ENCODE data around the gene XPC. TPM values are rescaled to one million over a fixed set of nuclear protein-coding genes. Genes with fewer than 3 reads are reported as not detected.

The XPC gene
- polyA plus RNA-seq, 3 donors = 13.4 to 22.0 (median 15.5) TPM

DNA sequence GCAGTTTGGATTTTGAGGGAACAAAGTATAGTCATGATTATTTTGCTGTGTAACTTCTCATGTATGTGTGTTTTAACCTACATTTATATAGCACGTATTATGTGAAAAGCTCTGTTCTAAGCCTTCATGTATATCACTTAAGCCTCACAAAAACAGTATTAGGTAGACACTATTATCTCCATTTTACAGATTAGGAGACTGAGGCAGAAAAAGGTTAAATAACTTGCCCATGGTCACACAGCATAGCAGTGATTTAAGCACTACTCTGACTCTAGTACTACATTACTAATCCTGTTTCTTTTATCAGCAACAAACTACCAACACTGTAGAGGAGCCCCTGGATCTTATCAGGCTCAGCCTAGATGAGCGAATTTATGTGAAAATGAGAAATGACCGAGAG is 2.9 kb upstream of the XPC start:
- Mint-ChIP-seq H3K4me1 (peaks cover 18% of the 10 kb centered on the region), H3K27me3 (ENCODE audit: low read depth in 3 of 3) (peaks cover 0 to 5% (median 0%) of the 10 kb centered on the region in 3 donors)

DNA sequence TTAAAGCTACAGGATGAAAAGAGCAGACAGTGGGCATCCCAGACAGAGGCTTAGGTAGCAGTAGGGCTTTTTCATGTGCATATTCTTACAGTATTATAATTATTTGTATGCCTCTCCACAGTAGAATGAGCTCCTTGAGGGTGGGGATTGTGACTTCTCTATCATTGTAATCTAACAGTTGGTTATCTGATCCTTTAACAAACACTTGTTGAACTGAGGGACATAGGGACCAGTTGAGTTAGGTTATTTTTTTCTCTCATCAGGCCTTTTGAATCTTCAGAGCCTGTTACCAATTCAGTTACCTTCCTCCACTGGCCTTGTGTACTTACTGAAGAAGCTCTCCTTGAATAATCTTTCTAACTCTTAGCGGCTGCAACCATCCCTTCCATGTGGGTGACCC is 1.4 kb upstream of the XPC start:
- Mint-ChIP-seq H3K4me1 (peaks cover 33% of the 10 kb centered on the region), H3K9me3 (peaks cover 0 to 3% (median 0%) of the 10 kb centered on the region in 7 donors), H3K27ac (peak overlapping the region in 1 of 7 donors; percentile 99), H3K36me3 (peaks cover 22 to 30% of the 10 kb centered on the region in 2 donors), H3K4me3 (no peak overlapping the region), H3K27me3 (ENCODE audit: low read depth in 3 of 3) (peaks cover 0 to 5% (median 0%) of the 10 kb centered on the region in 3 donors)
- no CpG with 5 or more reads among the region's 1 CpG for WGBS (ENCODE audit: insufficient coverage)
- peaks cover 33 to 36% of the 10 kb centered on the region in 2 donors for H3K36me3 ChIP-seq (replicated peaks in 1 of 2; ENCODE audit: control insufficient read depth in 1 of 2, insufficient read depth in 2 of 2, low read length in 2 of 2)
- no peak overlapping the region for H2AFZ ChIP-seq (ENCODE audit: insufficient read depth, low read depth, low read length, poor library complexity, severe bottlenecking)
- H3K27me3 ChIP-seq (ENCODE audit: control insufficient read depth in 2 of 2, insufficient read depth in 2 of 2, low read length in 2 of 2) = no peaks in the 10 kb centered on the region
- H3K79me2 ChIP-seq (ENCODE audit: insufficient read depth, low read length) = peaks cover 49% of the 10 kb centered on the region
- DNase-seq = no peak
- H3K4me1 ChIP-seq (ENCODE audit: control insufficient read depth in 1 of 2, insufficient read depth in 2 of 2, low read length in 2 of 2) = peaks cover 14 to 21% of the 10 kb centered on the region in 2 donors
- peak overlapping the region in 1 of 3 experiments; percentile 87 for H3K4me3 ChIP-seq (replicated peaks in 1 of 3; ENCODE audit: low read depth in 2 of 3, low read length in 3 of 3)
- intact Hi-C loops (cut with micrococcal nuclease) = loop anchor here (5.0 kb wide), 3 partner anchors 37 to 768 kb away; partner anchors contain the start of genes CCDC174 (in 1 of the 2) and NR2C2 (in 1 of the 2)
- H4K20me1 ChIP-seq (ENCODE audit: insufficient read depth, low read length) = peaks cover 4% of the 10 kb centered on the region
- H3K9me3 ChIP-seq (replicated peaks in 1 of 2; ENCODE audit: control insufficient read depth in 1 of 2, insufficient read depth in 1 of 2, low read length in 2 of 2) = no peaks in the 10 kb centered on the region
- TF ChIP-seq, protein P1, sequence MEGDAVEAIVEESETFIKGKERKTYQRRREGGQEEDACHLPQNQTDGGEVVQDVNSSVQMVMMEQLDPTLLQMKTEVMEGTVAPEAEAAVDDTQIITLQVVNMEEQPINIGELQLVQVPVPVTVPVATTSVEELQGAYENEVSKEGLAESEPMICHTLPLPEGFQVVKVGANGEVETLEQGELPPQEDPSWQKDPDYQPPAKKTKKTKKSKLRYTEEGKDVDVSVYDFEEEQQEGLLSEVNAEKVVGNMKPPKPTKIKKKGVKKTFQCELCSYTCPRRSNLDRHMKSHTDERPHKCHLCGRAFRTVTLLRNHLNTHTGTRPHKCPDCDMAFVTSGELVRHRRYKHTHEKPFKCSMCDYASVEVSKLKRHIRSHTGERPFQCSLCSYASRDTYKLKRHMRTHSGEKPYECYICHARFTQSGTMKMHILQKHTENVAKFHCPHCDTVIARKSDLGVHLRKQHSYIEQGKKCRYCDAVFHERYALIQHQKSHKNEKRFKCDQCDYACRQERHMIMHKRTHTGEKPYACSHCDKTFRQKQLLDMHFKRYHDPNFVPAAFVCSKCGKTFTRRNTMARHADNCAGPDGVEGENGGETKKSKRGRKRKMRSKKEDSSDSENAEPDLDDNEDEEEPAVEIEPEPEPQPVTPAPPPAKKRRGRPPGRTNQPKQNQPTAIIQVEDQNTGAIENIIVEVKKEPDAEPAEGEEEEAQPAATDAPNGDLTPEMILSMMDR (IDR thresholded peaks at IDR 0.05) = no peak
- H3K27ac ChIP-seq (ENCODE audit: low read depth in 1 of 2, low read length in 2 of 2) = no peak overlapping the region
- H3K4me2 ChIP-seq (replicated peaks; ENCODE audit: extremely low read depth, low read length, poor library complexity, severe bottlenecking) = no peak overlapping the region
- no peak overlapping the region for H3K9ac ChIP-seq (ENCODE audit: insufficient read depth, low read length, poor library complexity, severe bottlenecking)

More for the DNA sequence above, 2.9 kb upstream of the XPC start:
- Mint-ChIP-seq H3K36me3 (peaks cover 29 to 44% of the 10 kb centered on the region in 2 donors), H3K9me3 (peaks cover 0 to 3% (median 0%) of the 10 kb centered on the region in 7 donors), H3K27ac (no peak overlapping the region), H3K4me3 (no peak overlapping the region)
- no peaks in the 10 kb centered on the region for H4K20me1 ChIP-seq (ENCODE audit: insufficient read depth, low read length)
- H2AFZ ChIP-seq (ENCODE audit: insufficient read depth, low read depth, low read length, poor library complexity, severe bottlenecking) = no peak overlapping the region
- DNase-seq = no peak
- peaks cover 45 to 51% of the 10 kb centered on the region in 2 donors for H3K36me3 ChIP-seq (replicated peaks in 1 of 2; ENCODE audit: control insufficient read depth in 1 of 2, insufficient read depth in 2 of 2, low read length in 2 of 2)
- TF ChIP-seq, protein P1 (IDR thresholded peaks at IDR 0.05) = no peak
- intact Hi-C loops (cut with micrococcal nuclease) = no loop called here
- no peak overlapping the region for H3K27ac ChIP-seq (ENCODE audit: low read depth in 1 of 2, low read length in 2 of 2)
- H3K4me2 ChIP-seq (replicated peaks; ENCODE audit: extremely low read depth, low read length, poor library complexity, severe bottlenecking) = no peak overlapping the region
- no peaks in the 10 kb centered on the region for H3K9me3 ChIP-seq (replicated peaks in 1 of 2; ENCODE audit: control insufficient read depth in 1 of 2, insufficient read depth in 1 of 2, low read length in 2 of 2)
- H3K4me1 ChIP-seq (ENCODE audit: control insufficient read depth in 1 of 2, insufficient read depth in 2 of 2, low read length in 2 of 2) = peaks cover 14 to 21% of the 10 kb centered on the region in 2 donors
- H3K9ac ChIP-seq (ENCODE audit: insufficient read depth, low read length, poor library complexity, severe bottlenecking) = no peak overlapping the region
- no CpG with 5 or more reads among the region's 3 CpGs for WGBS (ENCODE audit: insufficient coverage)
- H3K27me3 ChIP-seq (ENCODE audit: control insufficient read depth in 2 of 2, insufficient read depth in 2 of 2, low read length in 2 of 2) = no peaks in the 10 kb centered on the region
- H3K79me2 ChIP-seq (ENCODE audit: insufficient read depth, low read length) = peaks cover 42% of the 10 kb centered on the region
- H3K4me3 ChIP-seq (replicated peaks in 1 of 3; ENCODE audit: low read depth in 2 of 3, low read length in 3 of 3) = no peak overlapping the region

All from CD14-positive monocyte (primary cell).